GM12864 (cell line): ENCODE results near the gene GCH1.
A peak's percentile ranks its signal among the peaks of the same experiment; 100 is the strongest.

ENCODE experiments used
- DNase-seq: peaks from one replicate; pipeline ENCODE4 v3.0.0-alpha.2; 2011; ENCODE audit warnings: low read depth
- H3K4me3 ChIP-seq: 2 replicates; pipeline ENCODE4 v1.5.1; 2011; ENCODE audit warnings: mild to moderate bottlenecking, low read depth, low read length, control low read depth
- TF ChIP-seq, protein P1 (sequence below): IDR thresholded peaks from 2 replicates; pipeline ENCODE4 v1.5.1; 2011; ENCODE audit warnings: low read depth, mild to moderate bottlenecking, moderate library complexity, low read length, control low read depth, inconsistent platforms; ENCODE audit errors: missing control alignments

Gene GCH1

DNA sequence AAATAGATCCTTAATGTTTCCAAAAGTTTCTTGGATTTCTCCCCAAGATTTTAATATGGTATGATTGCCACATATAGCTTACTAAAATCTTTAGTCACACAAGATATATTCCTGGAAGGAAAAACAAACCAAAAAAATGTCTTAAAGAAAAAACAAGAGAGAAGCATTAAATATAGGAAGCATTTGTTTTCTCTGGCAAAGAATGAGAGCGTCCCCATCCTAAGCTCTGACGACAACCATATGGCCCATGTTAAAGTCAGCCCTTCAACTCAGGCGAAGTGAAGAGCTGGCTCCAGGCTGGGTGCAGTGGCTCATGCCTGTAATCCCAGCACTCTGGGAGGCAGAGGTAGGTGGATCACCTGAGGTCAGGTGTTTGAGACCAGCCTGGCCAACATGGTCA, 35.6 kb downstream of the GCH1 start:
- H3K4me3 ChIP-seq, result no peak overlapping the region
- DNase-seq, result no peak
- TF ChIP-seq, protein P1, sequence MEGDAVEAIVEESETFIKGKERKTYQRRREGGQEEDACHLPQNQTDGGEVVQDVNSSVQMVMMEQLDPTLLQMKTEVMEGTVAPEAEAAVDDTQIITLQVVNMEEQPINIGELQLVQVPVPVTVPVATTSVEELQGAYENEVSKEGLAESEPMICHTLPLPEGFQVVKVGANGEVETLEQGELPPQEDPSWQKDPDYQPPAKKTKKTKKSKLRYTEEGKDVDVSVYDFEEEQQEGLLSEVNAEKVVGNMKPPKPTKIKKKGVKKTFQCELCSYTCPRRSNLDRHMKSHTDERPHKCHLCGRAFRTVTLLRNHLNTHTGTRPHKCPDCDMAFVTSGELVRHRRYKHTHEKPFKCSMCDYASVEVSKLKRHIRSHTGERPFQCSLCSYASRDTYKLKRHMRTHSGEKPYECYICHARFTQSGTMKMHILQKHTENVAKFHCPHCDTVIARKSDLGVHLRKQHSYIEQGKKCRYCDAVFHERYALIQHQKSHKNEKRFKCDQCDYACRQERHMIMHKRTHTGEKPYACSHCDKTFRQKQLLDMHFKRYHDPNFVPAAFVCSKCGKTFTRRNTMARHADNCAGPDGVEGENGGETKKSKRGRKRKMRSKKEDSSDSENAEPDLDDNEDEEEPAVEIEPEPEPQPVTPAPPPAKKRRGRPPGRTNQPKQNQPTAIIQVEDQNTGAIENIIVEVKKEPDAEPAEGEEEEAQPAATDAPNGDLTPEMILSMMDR, result no peak

GRCh38 chr14:54866588-54866987, 36.0 kb downstream of the GCH1 start:
- TF ChIP-seq, protein P1, result no peak
- DNase-seq, result no peak
- no peak overlapping the region for H3K4me3 ChIP-seq

DNA sequence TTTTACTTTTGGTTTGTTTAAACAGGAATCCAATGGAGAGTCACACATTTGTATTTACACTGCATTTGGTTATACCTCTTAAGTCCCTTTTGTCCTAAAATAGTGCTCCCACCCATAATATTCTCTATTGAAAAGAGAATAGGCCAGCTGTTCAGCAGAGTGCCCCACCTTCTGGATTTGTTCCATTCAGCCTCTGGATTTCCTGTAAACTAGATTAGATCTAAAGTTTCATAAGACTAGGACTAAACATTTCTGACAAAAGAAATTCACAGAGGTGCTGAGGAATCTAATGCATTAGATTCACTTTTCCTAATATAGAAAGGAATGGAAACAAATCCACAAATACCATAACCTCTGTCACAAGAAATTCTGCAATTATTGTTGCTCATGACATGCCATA, 38.1 kb downstream of the GCH1 start:
- DNase-seq, result no peak
- H3K4me3 ChIP-seq, result no peak overlapping the region
- TF ChIP-seq, protein P1, result no peak

DNA sequence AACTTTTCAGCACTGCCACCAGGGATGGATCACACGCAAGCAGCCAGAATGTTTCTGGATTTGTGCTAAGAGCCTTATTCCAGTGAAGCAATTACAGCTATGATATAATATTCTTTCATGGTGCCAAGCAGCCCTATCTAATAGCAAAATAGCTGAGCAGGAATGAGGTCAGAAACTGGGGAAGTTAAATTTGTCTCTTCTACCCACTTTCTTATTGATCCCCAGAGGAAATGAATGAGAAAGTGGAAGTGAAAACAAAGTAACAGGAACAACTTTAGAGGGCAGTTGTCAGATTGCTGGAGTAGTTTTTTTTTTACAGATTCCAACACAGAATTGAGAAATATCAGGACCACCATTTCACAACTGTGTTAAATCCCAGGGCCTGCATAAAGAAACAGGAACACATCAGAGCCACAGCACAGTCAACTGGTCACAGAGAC, 44.8 kb downstream of the GCH1 start:
- DNase-seq, result peak; percentile 36
- no peak overlapping the region for H3K4me3 ChIP-seq
- TF ChIP-seq, protein P1, result no peak

DNA sequence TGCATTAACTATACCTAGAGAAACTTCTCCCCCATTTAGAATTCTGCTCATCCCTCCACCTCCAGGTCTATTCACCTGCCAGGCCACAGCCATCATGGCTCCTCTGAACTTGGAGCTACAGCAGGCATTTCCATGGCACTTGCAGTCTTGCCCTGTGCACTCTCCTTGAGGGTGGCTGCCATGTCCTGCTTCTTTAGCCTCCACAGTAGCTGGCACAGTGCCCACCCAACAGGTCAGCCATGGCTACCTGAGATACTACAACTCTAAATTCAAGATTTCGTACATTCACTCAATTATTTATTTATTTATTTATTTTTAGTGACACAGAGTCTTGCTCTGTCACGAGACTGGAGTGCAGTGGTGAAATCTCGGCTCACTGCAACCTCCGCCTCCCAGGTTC, 46.5 kb downstream of the GCH1 start:
- DNase-seq, result no peak
- TF ChIP-seq, protein P1, result no peak
- no peak overlapping the region for H3K4me3 ChIP-seq

DNA sequence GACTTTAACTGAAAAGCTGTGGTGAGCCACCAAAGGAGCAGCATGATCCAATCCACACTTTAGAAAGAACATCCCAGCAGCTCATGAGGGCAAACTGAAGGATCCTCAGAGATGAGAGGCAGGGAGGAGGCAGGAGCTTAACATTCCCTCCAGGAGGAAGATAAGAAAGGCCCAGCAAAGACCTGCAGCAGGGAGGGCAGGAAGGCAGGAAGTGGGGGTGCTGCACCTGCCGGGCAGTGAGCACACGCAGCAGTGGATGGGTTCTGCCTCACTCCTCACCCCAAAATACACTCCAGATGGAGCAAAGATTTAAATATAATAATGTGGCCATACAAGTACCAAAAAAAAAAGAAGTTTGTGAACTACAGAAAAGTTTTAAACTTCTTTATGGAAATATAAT, 48.4 kb downstream of the GCH1 start:
- H3K4me3 ChIP-seq, result no peak overlapping the region
- no peak for DNase-seq
- TF ChIP-seq, protein P1, result no peak

GRCh38 chr14:54853339-54853738, 49.3 kb downstream of the GCH1 start:
- H3K4me3 ChIP-seq, result no peak overlapping the region
- no peak for DNase-seq
- TF ChIP-seq, protein P1, result no peak
